HEK293 (cell line): Measurements from ENCODE around the gene DOP1B.

Experiments used
- CTCF ChIA-PET: fragments of 350-600 bp; formaldehyde crosslinking; extraction: SDS; loops from one replicate; lab custom pipeline; 2021; ENCODE audit warnings: antibody characterized with exemption; lab: Yijun Ruan, JAX
- POLR2A ChIA-PET: fragments of 300-600 bp; formaldehyde crosslinking; extraction: SDS; loops from one replicate; lab custom pipeline; 2020; ENCODE audit warnings: antibody characterized with exemption, inconsistent platforms; lab: Yijun Ruan, JAX
- H3K27ac ChIP-seq: fragments of 200-500 bp; sonication (Bioruptor generic); 2 replicates; pipeline ENCODE4 v1.5.1; 2014; ENCODE audit warnings: low read depth, low read length, control low read depth, inconsistent platforms; ENCODE audit errors: extremely low read depth
- H3K36me3 ChIP-seq, 2 experiments: fragments of 200-500 bp in 1 of 2; sonication (Bioruptor generic) in 1 of 2; 1 replicate in 1 of 2; 2 replicates in 1 of 2; pipeline ENCODE4 v1.5.1; 2014 to 2017; ENCODE audit warnings: inconsistent platforms in 2 of 2, low read length in 2 of 2; ENCODE audit not compliant: control insufficient read depth in 2 of 2, insufficient read depth in 1 of 2
- H3K4me1 ChIP-seq: fragments of 200-500 bp; sonication (Bioruptor generic); 2 replicates; pipeline ENCODE4 v1.5.1; 2014; ENCODE audit warnings: mild to moderate bottlenecking, low read length, inconsistent platforms; ENCODE audit not compliant: control insufficient read depth, insufficient read depth
- H3K4me3 ChIP-seq: 2 replicates; pipeline ENCODE4 v1.5.1; 2011; ENCODE audit warnings: low read depth, mild to moderate bottlenecking, control low read depth, low read length, moderate library complexity
- H3K9me3 ChIP-seq: fragments of 200-500 bp; sonication (Bioruptor generic); 2 replicates; pipeline ENCODE4 v1.5.1; 2014; ENCODE audit warnings: low read depth, low read length, inconsistent platforms; ENCODE audit not compliant: control insufficient read depth, insufficient read depth
- KLF8 ChIP-seq: fragments of 450-650 bp; formaldehyde crosslinking; IDR thresholded peaks from 2 replicates; pipeline ENCODE4 v1.5.1; 2016; ENCODE audit warnings: missing biosample characterization, missing genetic modification characterization
- ZEB2 ChIP-seq: fragments of 450-650 bp; formaldehyde crosslinking; IDR thresholded peaks from 2 replicates; pipeline ENCODE4 v1.5.1; 2016; ENCODE audit warnings: missing biosample characterization, missing genetic modification characterization
- ZNF121 ChIP-seq: fragments of 450-650 bp; formaldehyde crosslinking; IDR thresholded peaks from 2 replicates; pipeline ENCODE4 v1.5.1; 2016; ENCODE audit warnings: missing biosample characterization, missing genetic modification characterization
- ZNF140 ChIP-seq: fragments of 450-650 bp; formaldehyde crosslinking; IDR thresholded peaks from 2 replicates; pipeline ENCODE4 v1.5.1; 2016; ENCODE audit warnings: missing biosample characterization, missing genetic modification characterization
- ZNF157 ChIP-seq: fragments of 450-650 bp; formaldehyde crosslinking; IDR thresholded peaks from 2 replicates; pipeline ENCODE4 v1.5.1; 2016; ENCODE audit warnings: missing biosample characterization, missing genetic modification characterization
- ZNF16 ChIP-seq: fragments of 450-650 bp; formaldehyde crosslinking; IDR thresholded peaks from 2 replicates; pipeline ENCODE4 v1.5.1; 2016; ENCODE audit warnings: low read depth, missing biosample characterization, missing genetic modification characterization
- ZNF214 ChIP-seq: fragments of 450-650 bp; formaldehyde crosslinking; IDR thresholded peaks from 2 replicates; pipeline ENCODE4 v1.5.1; 2017; ENCODE audit warnings: missing biosample characterization, mild to moderate bottlenecking, missing genetic modification characterization, borderline replicate concordance
- ZNF223 ChIP-seq: fragments of 450-650 bp; formaldehyde crosslinking; IDR thresholded peaks from 2 replicates; pipeline ENCODE4 v1.5.1; 2016; ENCODE audit warnings: missing biosample characterization, missing genetic modification characterization
- ZNF24 ChIP-seq: fragments of 450-650 bp; formaldehyde crosslinking; IDR thresholded peaks from 2 replicates; pipeline ENCODE4 v1.5.1; 2016; ENCODE audit warnings: missing biosample characterization, missing genetic modification characterization
- ZNF311 ChIP-seq: fragments of 450-650 bp; formaldehyde crosslinking; IDR thresholded peaks from 2 replicates; pipeline ENCODE4 v1.5.1; 2017; ENCODE audit warnings: missing biosample characterization, missing genetic modification characterization, borderline replicate concordance
- ZNF549 ChIP-seq: fragments of 450-650 bp; IDR thresholded peaks from 2 replicates; pipeline ENCODE4 v1.5.1; 2018; ENCODE audit warnings: missing biosample characterization, missing genetic modification characterization, mild to moderate bottlenecking, inconsistent platforms, moderate library complexity
- ZNF555 ChIP-seq: fragments of 450-650 bp; formaldehyde crosslinking; conservative IDR thresholded peaks from 2 replicates; pipeline ENCODE4 v1.5.1; 2017; ENCODE audit warnings: missing biosample characterization, mild to moderate bottlenecking, missing genetic modification characterization, inconsistent platforms
- TF ChIP-seq, protein P1 (sequence below): fragments of 450-650 bp; formaldehyde crosslinking; IDR thresholded peaks from 2 replicates; pipeline ENCODE4 v1.5.1; 2016; ENCODE audit warnings: missing biosample characterization, missing genetic modification characterization
- TF ChIP-seq, protein P2 (sequence below): fragments of 450-650 bp; formaldehyde crosslinking; IDR thresholded peaks from 2 replicates; pipeline ENCODE4 v1.5.1; 2016; ENCODE audit warnings: missing biosample characterization, missing genetic modification characterization
- TF ChIP-seq, protein P3 (sequence below): fragments of 450-650 bp; formaldehyde crosslinking; IDR thresholded peaks from 2 replicates; pipeline ENCODE4 v1.5.1; 2017; ENCODE audit warnings: missing biosample characterization, missing genetic modification characterization
- TF ChIP-seq, protein P4 (sequence below): fragments of 450-650 bp; formaldehyde crosslinking; IDR thresholded peaks from 2 replicates; pipeline ENCODE4; 2016; ENCODE audit warnings: missing biosample characterization, missing genetic modification characterization
- TF ChIP-seq, protein P5 (sequence below): fragments of 450-650 bp; formaldehyde crosslinking; IDR thresholded peaks from 2 replicates; pipeline ENCODE4 v1.5.1; 2016; ENCODE audit warnings: missing biosample characterization, missing genetic modification characterization
- TF ChIP-seq, protein P6 (sequence below): IDR thresholded peaks from 2 replicates; pipeline ENCODE4 v1.6.1; 2011; ENCODE audit warnings: mild to moderate bottlenecking, low read depth, low read length, borderline replicate concordance
- TF ChIP-seq, protein P7 (sequence below): fragments of 450-650 bp; formaldehyde crosslinking; IDR thresholded peaks from 2 replicates; pipeline ENCODE4 v1.5.1; 2016; ENCODE audit warnings: missing biosample characterization, missing genetic modification characterization

DOP1B gene

DNA sequence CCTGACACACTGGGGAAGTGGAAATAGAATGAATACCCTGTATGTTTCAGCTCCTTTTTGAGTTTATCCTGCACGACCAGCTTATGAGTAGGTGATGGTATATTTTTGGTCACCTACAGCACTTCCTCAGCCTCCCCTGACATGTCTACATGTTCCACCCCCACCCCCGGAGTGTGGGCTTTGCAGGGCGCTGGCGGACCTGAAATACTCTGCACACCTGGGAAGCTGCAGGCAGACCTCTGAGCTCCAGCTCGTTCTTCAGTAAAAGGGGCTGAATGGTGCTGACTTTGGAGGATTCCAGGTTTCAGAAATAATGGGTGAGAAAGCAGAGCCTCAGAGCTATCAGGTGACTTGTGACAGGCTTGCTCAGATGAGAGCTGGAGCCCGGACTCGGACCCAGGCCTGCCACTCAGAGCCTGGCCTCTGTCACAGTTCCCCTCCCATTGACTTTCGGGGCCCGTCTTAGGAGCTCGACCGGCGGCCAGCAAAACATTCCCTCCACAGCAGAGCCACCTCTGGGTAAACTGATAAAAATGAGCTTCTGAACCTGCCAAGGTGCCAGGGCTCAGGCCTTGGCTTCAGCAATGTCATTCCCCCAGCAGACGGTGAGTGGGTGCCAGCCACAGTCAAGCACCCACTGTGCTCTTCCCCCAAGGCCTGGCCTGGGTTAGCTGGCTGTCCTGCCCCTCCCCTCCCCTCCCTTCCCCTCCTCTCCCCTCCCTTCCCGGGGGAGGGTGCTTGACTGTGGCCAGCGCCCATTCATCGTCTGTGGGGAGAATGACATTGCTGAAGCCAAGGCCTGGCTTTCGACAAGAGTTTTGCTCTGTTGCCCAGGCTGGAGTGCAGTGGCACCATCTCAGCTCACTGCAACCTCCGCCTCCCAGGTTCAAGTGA, 30.1 kb downstream of the DOP1B start:
- no peaks in the 10 kb centered on the region for H3K36me3 ChIP-seq
- no peak for TF ChIP-seq ZNF555 (tag by site-specific recombination)
- TF ChIP-seq, protein P1, sequence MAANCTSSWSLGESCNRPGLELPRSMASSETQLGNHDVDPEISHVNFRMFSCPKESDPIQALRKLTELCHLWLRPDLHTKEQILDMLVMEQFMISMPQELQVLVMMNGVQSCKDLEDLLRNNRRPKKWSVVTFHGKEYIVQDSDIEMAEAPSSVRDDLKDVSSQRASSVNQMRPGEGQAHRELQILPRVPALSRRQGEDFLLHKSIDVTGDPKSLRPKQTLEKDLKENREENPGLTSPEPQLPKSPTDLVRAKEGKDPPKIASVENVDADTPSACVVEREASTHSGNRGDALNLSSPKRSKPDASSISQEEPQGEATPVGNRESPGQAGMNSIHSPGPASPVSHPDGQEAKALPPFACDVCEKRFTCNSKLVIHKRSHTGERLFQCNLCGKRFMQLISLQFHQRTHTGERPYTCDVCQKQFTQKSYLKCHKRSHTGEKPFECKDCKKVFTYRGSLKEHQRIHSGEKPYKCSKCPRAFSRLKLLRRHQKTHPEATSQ, result no peak
- no peak for TF ChIP-seq ZNF549 (tag by site-specific recombination)
- TF ChIP-seq ZNF223 (tag by site-specific recombination), result no peak
- TF ChIP-seq ZNF157 (tag by site-specific recombination), result no peak
- TF ChIP-seq, protein P2, sequence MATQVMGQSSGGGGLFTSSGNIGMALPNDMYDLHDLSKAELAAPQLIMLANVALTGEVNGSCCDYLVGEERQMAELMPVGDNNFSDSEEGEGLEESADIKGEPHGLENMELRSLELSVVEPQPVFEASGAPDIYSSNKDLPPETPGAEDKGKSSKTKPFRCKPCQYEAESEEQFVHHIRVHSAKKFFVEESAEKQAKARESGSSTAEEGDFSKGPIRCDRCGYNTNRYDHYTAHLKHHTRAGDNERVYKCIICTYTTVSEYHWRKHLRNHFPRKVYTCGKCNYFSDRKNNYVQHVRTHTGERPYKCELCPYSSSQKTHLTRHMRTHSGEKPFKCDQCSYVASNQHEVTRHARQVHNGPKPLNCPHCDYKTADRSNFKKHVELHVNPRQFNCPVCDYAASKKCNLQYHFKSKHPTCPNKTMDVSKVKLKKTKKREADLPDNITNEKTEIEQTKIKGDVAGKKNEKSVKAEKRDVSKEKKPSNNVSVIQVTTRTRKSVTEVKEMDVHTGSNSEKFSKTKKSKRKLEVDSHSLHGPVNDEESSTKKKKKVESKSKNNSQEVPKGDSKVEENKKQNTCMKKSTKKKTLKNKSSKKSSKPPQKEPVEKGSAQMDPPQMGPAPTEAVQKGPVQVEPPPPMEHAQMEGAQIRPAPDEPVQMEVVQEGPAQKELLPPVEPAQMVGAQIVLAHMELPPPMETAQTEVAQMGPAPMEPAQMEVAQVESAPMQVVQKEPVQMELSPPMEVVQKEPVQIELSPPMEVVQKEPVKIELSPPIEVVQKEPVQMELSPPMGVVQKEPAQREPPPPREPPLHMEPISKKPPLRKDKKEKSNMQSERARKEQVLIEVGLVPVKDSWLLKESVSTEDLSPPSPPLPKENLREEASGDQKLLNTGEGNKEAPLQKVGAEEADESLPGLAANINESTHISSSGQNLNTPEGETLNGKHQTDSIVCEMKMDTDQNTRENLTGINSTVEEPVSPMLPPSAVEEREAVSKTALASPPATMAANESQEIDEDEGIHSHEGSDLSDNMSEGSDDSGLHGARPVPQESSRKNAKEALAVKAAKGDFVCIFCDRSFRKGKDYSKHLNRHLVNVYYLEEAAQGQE (tag by site-specific recombination), result no peak
- TF ChIP-seq, protein P3, sequence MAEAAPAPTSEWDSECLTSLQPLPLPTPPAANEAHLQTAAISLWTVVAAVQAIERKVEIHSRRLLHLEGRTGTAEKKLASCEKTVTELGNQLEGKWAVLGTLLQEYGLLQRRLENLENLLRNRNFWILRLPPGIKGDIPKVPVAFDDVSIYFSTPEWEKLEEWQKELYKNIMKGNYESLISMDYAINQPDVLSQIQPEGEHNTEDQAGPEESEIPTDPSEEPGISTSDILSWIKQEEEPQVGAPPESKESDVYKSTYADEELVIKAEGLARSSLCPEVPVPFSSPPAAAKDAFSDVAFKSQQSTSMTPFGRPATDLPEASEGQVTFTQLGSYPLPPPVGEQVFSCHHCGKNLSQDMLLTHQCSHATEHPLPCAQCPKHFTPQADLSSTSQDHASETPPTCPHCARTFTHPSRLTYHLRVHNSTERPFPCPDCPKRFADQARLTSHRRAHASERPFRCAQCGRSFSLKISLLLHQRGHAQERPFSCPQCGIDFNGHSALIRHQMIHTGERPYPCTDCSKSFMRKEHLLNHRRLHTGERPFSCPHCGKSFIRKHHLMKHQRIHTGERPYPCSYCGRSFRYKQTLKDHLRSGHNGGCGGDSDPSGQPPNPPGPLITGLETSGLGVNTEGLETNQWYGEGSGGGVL, result no peak
- no peak for TF ChIP-seq ZNF16 (tag by site-specific recombination)
- TF ChIP-seq ZNF311, result no peak
- TF ChIP-seq, protein P4, sequence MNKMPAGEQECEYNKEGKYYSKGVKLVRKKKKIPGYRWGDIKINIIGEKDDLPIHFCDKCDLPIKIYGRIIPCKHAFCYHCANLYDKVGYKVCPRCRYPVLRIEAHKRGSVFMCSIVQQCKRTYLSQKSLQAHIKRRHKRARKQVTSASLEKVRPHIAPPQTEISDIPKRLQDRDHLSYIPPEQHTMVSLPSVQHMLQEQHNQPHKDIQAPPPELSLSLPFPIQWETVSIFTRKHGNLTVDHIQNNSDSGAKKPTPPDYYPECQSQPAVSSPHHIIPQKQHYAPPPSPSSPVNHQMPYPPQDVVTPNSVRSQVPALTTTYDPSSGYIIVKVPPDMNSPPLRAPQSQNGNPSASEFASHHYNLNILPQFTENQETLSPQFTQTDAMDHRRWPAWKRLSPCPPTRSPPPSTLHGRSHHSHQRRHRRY, result no peak
- TF ChIP-seq, protein P5, sequence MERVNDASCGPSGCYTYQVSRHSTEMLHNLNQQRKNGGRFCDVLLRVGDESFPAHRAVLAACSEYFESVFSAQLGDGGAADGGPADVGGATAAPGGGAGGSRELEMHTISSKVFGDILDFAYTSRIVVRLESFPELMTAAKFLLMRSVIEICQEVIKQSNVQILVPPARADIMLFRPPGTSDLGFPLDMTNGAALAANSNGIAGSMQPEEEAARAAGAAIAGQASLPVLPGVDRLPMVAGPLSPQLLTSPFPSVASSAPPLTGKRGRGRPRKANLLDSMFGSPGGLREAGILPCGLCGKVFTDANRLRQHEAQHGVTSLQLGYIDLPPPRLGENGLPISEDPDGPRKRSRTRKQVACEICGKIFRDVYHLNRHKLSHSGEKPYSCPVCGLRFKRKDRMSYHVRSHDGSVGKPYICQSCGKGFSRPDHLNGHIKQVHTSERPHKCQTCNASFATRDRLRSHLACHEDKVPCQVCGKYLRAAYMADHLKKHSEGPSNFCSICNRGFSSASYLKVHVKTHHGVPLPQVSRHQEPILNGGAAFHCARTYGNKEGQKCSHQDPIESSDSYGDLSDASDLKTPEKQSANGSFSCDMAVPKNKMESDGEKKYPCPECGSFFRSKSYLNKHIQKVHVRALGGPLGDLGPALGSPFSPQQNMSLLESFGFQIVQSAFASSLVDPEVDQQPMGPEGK (tag by site-specific recombination), result no peak
- TF ChIP-seq ZNF214 (tag by site-specific recombination), result no peak
- no peak for TF ChIP-seq ZEB2 (tag by site-specific recombination)
- TF ChIP-seq, protein P6, sequence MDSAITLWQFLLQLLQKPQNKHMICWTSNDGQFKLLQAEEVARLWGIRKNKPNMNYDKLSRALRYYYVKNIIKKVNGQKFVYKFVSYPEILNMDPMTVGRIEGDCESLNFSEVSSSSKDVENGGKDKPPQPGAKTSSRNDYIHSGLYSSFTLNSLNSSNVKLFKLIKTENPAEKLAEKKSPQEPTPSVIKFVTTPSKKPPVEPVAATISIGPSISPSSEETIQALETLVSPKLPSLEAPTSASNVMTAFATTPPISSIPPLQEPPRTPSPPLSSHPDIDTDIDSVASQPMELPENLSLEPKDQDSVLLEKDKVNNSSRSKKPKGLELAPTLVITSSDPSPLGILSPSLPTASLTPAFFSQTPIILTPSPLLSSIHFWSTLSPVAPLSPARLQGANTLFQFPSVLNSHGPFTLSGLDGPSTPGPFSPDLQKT, result no peak
- no peak for TF ChIP-seq ZNF24
- no peak for TF ChIP-seq KLF8 (tag by site-specific recombination)
- TF ChIP-seq ZNF121 (tag by site-specific recombination), result no peak
- TF ChIP-seq ZNF140, result no peak
- TF ChIP-seq, protein P7, sequence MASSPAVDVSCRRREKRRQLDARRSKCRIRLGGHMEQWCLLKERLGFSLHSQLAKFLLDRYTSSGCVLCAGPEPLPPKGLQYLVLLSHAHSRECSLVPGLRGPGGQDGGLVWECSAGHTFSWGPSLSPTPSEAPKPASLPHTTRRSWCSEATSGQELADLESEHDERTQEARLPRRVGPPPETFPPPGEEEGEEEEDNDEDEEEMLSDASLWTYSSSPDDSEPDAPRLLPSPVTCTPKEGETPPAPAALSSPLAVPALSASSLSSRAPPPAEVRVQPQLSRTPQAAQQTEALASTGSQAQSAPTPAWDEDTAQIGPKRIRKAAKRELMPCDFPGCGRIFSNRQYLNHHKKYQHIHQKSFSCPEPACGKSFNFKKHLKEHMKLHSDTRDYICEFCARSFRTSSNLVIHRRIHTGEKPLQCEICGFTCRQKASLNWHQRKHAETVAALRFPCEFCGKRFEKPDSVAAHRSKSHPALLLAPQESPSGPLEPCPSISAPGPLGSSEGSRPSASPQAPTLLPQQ (tag by site-specific recombination), result no peak
- H3K27ac ChIP-seq, result no peak overlapping the region
- no peak overlapping the region for H3K4me3 ChIP-seq
- POLR2A ChIA-PET, result interaction anchor here (2.5 kb wide), 1 partner anchor 31 kb away, joined by 10 read pairs; no protein-coding TSS in a partner anchor
- no peaks in the 10 kb centered on the region for H3K9me3 ChIP-seq
- H3K4me1 ChIP-seq, result peaks cover 11% of the 10 kb centered on the region
- CTCF ChIA-PET, result interaction anchor here (0.6 to 1.8 kb wide), 6 partner anchors 11 to 160 kb away, joined by 3 to 12 read pairs (median 4); no protein-coding TSS in a partner anchor
